Suppressor macrophage (primary cell): ENCODE results near the gene HTR3C.
"Not testable (repeated sequence)": the region's sequence is repeated elsewhere in the genome, so short reads cannot be mapped to it uniquely, and the experiment has no call there.

ENCODE experiments used
- DNase-seq, 4 experiments: peaks; one replicate each; pipeline ENCODE4 v3.0.0-alpha.2; 2020 to 2022
- total RNA-seq, 17 experiments: gene quantifications; one replicate each; lab custom pipeline; 2026; ENCODE audit warnings: mixed read lengths in 6 of 17, inconsistent platforms in 3 of 17; lab: John Stamatoyannopoulos, UW

The HTR3C gene
- 0 to 0.99 (median 0) reads per million in 17 experiments for total RNA-seq

- no peak for DNase-seq
Measured at GRCh38 chr3:184052767-184053166, at the start of gene HTR3C. HTR3C (plus strand) TSS chr3:184053047; CDS start chr3:184053081, 34 bp downstream.

- DNase-seq, result peak in 1 of 4 experiments; percentile 7
Measured at GRCh38 chr3:184003187-184003967, 49.5 kb upstream of the HTR3C start.

- peak; percentile 72 to 95 (median 89) for DNase-seq
Measured at GRCh38 chr3:184004476-184004875, 48.4 kb upstream of the HTR3C start.

- peak; percentile 76 to 90 (median 86) for DNase-seq
Measured at GRCh38 chr3:184005941-184006507, 46.8 kb upstream of the HTR3C start.

- DNase-seq, result peak in 3 of 4 experiments; percentile 38 to 54 (median 52)
Measured at GRCh38 chr3:184007143-184007813, 45.6 kb upstream of the HTR3C start.

GRCh38 chr3:184008161-184008560, 44.7 kb upstream of the HTR3C start:
- DNase-seq, result peak; percentile 12 to 70 (median 42)

GRCh38 chr3:184011230-184011876, 41.5 kb upstream of the HTR3C start:
- no peak for DNase-seq

- DNase-seq, result no peak
Measured at GRCh38 chr3:184011937-184012889, 40.6 kb upstream of the HTR3C start.

GRCh38 chr3:184015381-184016019, 37.3 kb upstream of the HTR3C start:
- DNase-seq, result no peak

- peak in 2 of 4 experiments; percentile 22 to 26 for DNase-seq
Measured at GRCh38 chr3:184016169-184016570, 36.7 kb upstream of the HTR3C start.

GRCh38 chr3:184016811-184017671, 35.8 kb upstream of the HTR3C start:
- peak; percentile 72 to 93 (median 84) for DNase-seq

- DNase-seq, result peak; percentile 91 to 97 (median 95)
Measured at GRCh38 chr3:184017672-184018423, 35.0 kb upstream of the HTR3C start, which contains the start of gene ABCC5. ABCC5 (minus strand) TSS chr3:184017884; CDS start chr3:184014392, 3,492 bp downstream.

GRCh38 chr3:184018424-184018973, 34.3 kb upstream of the HTR3C start:
- DNase-seq, result no peak

GRCh38 chr3:184022323-184022722, 30.5 kb upstream of the HTR3C start:
- peak; percentile 15 to 83 (median 50) for DNase-seq

- not testable (repeated sequence) for DNase-seq
Measured at GRCh38 chr3:184025256-184025655, 27.6 kb upstream of the HTR3C start.

GRCh38 chr3:184028275-184028890, 24.5 kb upstream of the HTR3C start:
- DNase-seq, result not testable (repeated sequence)

GRCh38 chr3:184029443-184029842, 23.4 kb upstream of the HTR3C start:
- no peak for DNase-seq

- peak; percentile 5 to 57 (median 30) for DNase-seq
Measured at GRCh38 chr3:184030536-184030935, 22.3 kb upstream of the HTR3C start.
